Kasumi-1 (cell line): ENCODE measurements around the gene PLB1.
"Not testable (repeated sequence)": the region's sequence is repeated elsewhere in the genome, so short reads cannot be mapped to it uniquely, and the experiment has no call there.

Source experiments
- DNase-seq, 2 experiments: peaks; one replicate each; lab custom pipeline; 2025; lab: John Stamatoyannopoulos, UW

The PLB1 gene

DNA sequence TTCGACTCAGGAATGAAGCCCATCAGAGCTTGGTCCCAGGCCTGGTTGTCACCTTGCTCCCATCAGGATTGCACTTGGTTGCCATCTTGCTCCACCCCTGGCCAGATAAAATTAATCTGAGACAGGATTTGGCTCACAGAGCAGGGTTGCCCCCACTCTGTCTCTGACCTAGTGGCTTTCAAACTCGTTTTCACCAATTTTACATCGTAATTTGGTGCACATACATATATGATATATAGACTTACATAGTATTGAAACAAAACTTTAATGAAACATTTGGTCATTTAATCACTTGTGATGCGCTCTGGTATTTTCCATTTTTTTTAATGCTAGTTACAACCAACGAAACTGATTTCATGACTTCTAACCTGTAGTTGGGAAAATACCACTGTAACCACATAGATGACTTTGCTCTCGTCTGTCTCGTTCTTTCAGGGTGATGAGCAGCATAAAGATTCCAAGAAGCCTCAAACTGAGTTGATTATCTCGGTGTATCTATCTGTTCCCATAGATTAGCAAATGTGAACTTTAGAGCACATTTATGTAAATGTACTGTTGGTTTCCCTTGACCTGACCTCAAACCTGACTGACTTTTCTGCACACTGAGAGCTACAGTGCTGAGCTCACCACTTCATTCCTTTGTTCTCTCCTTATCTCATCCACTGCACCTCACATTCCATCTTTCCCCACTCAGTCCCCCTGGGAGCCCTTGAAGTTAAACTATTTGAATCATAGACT is 30.5 kb upstream of the PLB1 start:
- no peak for DNase-seq

DNA sequence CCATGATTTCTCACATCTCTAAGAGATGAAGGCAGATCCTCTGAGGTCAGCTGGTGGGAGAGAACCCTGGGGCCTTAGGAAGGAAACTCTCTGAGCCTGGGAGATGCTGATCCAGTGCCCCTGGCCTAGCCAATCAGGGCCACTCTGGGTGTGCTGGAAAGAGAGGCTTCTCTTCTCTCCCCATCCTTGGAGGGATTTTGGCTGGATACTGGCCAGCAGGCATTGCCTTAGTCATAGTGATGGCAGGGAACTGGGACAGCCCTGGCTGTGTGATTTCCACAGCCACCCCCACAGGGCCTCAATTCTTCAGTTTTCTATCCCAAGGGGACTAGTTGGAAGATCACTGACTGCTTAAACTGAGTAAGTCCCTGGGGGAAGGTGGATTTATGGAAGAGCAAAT is 26.6 kb upstream of the PLB1 start:
- DNase-seq = no peak

DNA sequence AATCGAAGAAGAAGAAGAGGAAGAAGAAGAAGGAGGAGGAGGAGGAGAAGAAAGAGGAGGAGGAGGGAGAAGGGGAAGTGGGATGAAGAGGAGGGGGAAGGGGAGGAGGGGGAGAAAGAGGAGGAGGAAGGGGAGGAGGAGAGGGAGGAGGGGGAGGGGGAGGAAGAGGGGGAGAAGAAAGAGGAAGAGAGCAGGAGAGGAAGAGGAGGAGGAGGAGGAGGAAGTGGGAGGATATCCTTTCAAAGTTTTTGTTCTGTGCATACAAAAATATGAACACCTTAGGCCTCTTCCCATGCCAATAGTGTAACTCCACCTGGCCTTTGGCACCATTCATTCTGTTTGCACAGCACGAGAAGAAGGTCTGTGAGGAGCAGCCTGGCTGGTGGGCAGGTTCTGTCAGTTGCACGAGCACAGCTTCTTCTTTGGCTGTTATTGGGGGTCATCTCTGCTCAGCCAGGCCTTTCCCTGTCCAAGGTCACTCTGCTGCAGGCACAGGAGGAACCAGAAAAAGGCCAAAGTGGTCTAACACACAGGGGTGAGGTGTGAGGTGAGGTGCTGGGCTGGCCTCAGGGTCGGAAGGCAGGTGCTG is 25.8 kb upstream of the PLB1 start:
- DNase-seq = no peak

GRCh38 chr2:28470759-28471158 is 25.1 kb upstream of the PLB1 start:
- no peak for DNase-seq

GRCh38 chr2:28471214-28471613 is 24.6 kb upstream of the PLB1 start:
- no peak for DNase-seq

DNA sequence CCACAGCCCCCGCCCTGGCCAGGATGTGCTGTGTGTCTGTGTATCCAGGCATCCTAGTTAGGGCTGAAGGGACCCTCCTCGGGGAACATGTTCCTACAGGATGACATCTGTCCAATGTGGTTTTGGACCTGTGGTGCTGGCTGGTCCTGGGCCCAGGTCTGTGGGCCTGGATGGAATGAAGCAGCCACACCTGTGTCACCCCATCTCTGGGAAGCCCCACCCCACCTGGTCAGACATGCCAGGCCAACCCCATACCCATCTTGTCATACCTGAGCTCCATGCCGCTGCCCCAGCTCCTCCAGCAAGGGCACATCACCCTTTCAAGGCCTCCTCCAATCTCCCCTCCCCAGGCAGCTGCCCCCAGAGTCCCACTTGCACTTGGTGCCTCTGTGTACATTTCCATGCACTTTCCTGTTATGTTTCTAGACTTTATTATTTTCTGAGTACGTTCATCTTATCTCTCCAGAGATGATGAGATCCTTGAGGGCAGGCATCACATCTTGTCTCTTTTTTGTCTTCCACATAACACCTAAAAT is 24.1 kb upstream of the PLB1 start:
- no peak for DNase-seq

DNA sequence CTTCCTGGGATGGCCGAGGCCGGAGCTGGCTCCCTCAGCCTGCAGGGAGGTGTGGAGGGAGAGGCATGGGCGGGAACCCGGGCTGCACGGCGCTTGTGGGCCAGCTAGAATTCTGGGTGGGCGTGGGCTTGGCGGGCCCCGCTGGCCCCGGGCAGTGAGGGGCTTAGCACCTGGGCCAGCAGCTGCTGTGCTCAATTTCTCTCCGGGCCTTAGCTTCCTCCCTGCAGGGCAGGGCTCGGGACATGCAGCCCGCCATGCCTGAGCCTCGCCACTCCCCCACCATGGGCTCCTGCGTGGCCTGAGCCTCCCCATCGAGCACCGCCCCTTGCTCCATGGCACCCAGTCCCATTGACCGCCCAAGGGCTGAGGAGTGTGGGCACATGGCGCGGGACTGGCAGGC is 23.2 kb upstream of the PLB1 start:
- not testable (repeated sequence) for DNase-seq

- no peak for DNase-seq
Observed at GRCh38 chr2:28475088-28475595, 20.7 kb upstream of the PLB1 start.

DNA sequence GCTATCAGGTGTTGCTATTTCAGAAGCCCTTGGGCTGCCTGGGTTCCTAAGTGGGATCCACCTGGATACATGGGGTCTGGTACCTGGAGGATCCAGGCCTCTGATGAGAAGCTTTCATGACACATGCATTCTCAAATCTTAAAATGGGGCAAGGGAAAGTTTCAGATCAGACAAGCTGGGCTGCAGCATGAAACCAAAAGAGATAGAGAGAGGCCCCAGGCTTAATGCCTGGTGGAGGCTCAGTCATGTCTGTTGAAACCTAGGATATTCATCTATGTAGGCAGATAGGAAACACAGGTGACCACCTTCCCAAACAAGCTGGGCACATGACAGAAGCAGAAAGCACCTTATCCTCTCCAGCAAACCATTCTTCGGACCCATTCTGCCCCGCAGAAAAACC is 18.8 kb upstream of the PLB1 start:
- no peak for DNase-seq

- DNase-seq = no peak
Observed at GRCh38 chr2:28477645-28478044, 18.2 kb upstream of the PLB1 start.

DNA sequence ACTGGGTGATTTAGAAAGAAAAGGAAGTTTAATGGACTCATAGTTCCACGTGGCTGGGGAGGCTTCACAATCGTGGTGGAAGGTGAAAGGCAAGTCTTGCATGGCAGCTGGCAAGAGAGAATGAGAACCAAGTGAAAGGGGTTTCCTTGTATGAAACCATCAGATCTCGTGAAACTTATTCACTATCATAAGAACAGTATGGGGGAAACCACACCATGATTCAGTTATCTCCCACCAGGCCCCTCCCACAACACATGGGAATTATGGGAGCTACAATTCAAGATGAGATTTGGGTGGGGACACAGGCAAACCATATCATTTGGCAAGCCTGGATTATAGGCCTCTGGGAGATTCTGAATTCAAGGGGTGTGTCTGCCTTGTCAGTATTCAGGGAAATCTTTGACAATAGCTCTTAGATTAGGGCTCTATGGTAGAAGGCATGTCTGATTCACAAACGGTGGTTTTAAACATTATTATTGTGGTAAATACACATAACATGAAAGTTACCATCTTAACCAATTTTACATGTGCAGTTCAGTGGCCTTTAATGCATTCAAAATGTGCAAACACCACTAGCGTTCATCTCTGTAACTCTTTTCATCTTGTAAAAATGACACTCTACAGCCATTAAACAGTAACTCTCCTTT is 15.3 kb upstream of the PLB1 start:
- DNase-seq = no peak

DNA sequence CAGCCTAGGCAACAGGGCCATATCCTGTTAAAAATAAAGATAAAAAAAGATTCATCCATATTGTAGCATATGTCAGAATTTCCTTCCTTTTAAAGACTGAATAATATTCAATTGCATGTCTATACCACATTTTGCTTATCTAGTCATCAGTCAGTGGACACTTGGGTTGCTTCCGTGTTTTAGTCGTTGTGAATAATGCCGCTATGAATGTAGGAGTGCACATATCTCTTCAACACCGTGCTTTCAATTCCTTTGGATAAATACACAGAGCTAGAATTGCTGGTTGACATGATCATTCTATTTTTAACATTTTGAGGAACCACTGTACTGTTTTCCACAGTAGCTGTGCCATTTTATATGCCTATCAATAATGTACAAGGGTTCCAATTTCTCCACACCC is 14.0 kb upstream of the PLB1 start:
- no peak for DNase-seq

GRCh38 chr2:28484835-28485234 is 11.0 kb upstream of the PLB1 start:
- DNase-seq = no peak

DNA sequence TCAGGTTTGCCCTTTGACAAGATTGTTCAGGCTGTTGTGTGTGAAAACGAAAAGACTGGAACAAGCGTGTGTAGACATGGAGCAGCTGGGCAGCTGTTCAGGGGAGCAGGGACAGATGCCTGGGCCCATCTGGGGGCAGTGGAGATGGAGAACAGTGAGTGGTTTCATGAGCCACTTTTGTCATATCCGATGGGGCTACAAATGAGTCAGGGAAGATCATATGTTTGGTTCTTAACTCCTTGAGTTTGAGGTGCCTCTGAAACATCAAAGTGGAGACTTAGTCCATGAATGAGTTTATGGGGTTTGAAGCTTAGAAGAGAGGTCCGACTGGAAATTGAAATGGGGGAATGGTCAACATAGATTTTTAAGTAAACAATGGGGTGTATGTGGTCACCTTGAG is 9.3 kb upstream of the PLB1 start:
- no peak for DNase-seq

DNA sequence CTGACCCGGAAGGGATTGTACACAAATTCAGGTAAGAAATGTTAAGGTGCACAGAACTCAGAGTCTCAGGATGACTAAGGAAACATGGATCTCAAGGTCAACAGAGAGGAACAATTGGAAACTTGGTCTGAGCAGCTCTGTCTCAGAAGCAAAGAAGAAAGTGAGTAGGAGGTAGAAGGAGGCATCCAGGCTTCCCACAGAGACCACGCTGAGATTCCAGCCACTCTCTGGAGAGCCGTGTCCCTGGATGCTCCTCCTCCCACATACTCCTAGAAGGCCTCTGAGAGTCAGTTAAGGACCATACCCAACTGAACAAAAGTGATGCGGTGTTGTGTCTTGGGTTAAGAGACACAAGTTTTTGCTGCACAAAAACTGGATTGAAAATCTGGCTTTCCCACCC is 8.6 kb upstream of the PLB1 start:
- DNase-seq = no peak

GRCh38 chr2:28488083-28488830 is 7.6 kb upstream of the PLB1 start:
- DNase-seq = no peak

DNA sequence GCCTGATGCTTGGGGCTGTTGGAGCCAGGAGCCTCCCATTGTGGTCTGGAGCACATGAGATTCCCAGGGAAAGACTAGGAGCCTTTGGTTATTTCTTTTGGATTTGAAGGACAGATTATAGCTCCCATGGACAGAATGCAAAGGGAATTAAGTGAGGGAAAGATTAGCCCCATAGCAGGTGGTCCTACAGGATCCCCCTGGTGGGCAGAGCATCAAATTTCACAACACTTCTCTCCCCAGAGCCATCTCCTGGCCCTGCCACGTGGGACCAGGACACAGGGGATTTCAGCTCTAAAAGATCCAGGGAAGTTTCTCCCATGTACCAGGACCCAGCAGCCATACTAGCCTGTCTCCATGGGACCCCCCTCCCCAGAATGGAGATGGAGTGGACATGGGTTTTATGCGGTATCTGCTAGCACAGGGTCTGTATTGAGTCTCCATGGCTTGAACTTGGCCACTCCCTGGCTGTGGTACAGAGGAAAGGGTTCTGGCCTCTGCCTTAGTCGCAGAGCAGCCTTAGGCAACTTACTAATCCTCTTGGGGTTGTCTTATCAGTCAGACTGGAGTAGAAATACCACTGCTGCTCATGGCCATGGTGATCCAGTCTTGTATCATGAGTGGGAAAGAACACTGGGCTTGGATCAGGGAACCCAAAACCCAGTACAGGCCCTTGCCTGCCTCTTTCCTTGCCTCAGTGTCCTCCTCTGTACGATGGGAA is 6.8 kb upstream of the PLB1 start:
- no peak for DNase-seq

GRCh38 chr2:28490558-28490957 is 5.3 kb upstream of the PLB1 start:
- DNase-seq = no peak

- no peak for DNase-seq
Observed at GRCh38 chr2:28492282-28492681, 3.6 kb upstream of the PLB1 start.

GRCh38 chr2:28493636-28494035 is 2.2 kb upstream of the PLB1 start:
- DNase-seq = no peak

GRCh38 chr2:28496781-28497180 is 921 bp downstream of the PLB1 start:
- DNase-seq = no peak

- DNase-seq = no peak
Observed at GRCh38 chr2:28497206-28497605, 1.3 kb downstream of the PLB1 start.
